ENCODE results near the gene PDZRN4.
A peak's percentile ranks its signal among the peaks of the same experiment; 100 is the strongest.

The PDZRN4 gene

GRCh38 chr12:41325336-41325735, 137.2 kb downstream of the PDZRN4 start:
- Histone ChIP-seq H3K27me3 (ENCODE audit: insufficient read depth, low read length) (no peaks in the 10 kb centered on the region), H3K4me1 (ENCODE audit: insufficient read depth, low read length) (peaks cover 14% of the 10 kb centered on the region), H3K4me3 (ENCODE audit: low read length) (no peak overlapping the region), H3K36me3 (ENCODE audit: insufficient read depth, low read length) (no peaks in the 10 kb centered on the region), H3K9me3 (ENCODE audit: insufficient read depth, low read depth, low read length) (no peaks in the 10 kb centered on the region), H3K9ac (ENCODE audit: low read depth, low read length) (no peak overlapping the region), H3K27ac (ENCODE audit: low read depth, low read length) (no peak overlapping the region)
- 88% methylated on average over 2 of the region's 3 CpGs for WGBS

GRCh38 chr12:41327096-41327895, 139.2 kb downstream of the PDZRN4 start:
- no peaks in the 10 kb centered on the region for H3K9me3 ChIP-seq (ENCODE audit: insufficient read depth, low read depth, low read length)
- peaks cover 16% of the 10 kb centered on the region for H3K4me1 ChIP-seq (ENCODE audit: insufficient read depth, low read length)
- peak overlapping the region; percentile 9 for H3K27ac ChIP-seq (ENCODE audit: low read depth, low read length)
- 0 out of 2 replicates have a peak overlapping the region, but pooled peaks have one; percentile 15 for H3K9ac ChIP-seq (ENCODE audit: low read depth, low read length)
- WGBS = 65% methylated on average over 4 of the region's 4 CpGs
- H3K27me3 ChIP-seq (ENCODE audit: insufficient read depth, low read length) = no peaks in the 10 kb centered on the region
- no peaks in the 10 kb centered on the region for H3K36me3 ChIP-seq (ENCODE audit: insufficient read depth, low read length)
- no peak overlapping the region for H3K4me3 ChIP-seq (ENCODE audit: low read length)

- WGBS = 28% methylated on average over 1 of the region's 1 CpG
- H3K36me3 ChIP-seq (ENCODE audit: insufficient read depth, low read length) = no peaks in the 10 kb centered on the region
- H3K4me1 ChIP-seq (ENCODE audit: insufficient read depth, low read length) = peaks cover 35% of the 10 kb centered on the region
- no peak overlapping the region for H3K27ac ChIP-seq (ENCODE audit: low read depth, low read length)
- H3K27me3 ChIP-seq (ENCODE audit: insufficient read depth, low read length) = no peaks in the 10 kb centered on the region
- H3K4me3 ChIP-seq (ENCODE audit: low read length) = no peak overlapping the region
- no peak overlapping the region for H3K9ac ChIP-seq (ENCODE audit: low read depth, low read length)
- no peaks in the 10 kb centered on the region for H3K9me3 ChIP-seq (ENCODE audit: insufficient read depth, low read depth, low read length)
These were observed 145.9 kb downstream of the PDZRN4 start for GRCh38 chr12:41333974-41334373.

- H3K4me1 ChIP-seq (ENCODE audit: insufficient read depth, low read length) = peaks cover 35% of the 10 kb centered on the region
- no peak overlapping the region for H3K4me3 ChIP-seq (ENCODE audit: low read length)
- peak overlapping the region; percentile 40; the same call in 1 of the 2 replicates for H3K27ac ChIP-seq (ENCODE audit: low read depth, low read length)
- H3K9me3 ChIP-seq (ENCODE audit: insufficient read depth, low read depth, low read length) = no peaks in the 10 kb centered on the region
- no peaks in the 10 kb centered on the region for H3K27me3 ChIP-seq (ENCODE audit: insufficient read depth, low read length)
- WGBS = 58% methylated on average over 1 of the region's 1 CpG
- H3K36me3 ChIP-seq (ENCODE audit: insufficient read depth, low read length) = no peaks in the 10 kb centered on the region
- H3K9ac ChIP-seq (ENCODE audit: low read depth, low read length) = no peak overlapping the region
These were observed 146.3 kb downstream of the PDZRN4 start for GRCh38 chr12:41334390-41334789.

GRCh38 chr12:41336041-41336549, 148.0 kb downstream of the PDZRN4 start:
- H3K4me1 ChIP-seq (ENCODE audit: insufficient read depth, low read length) = peaks cover 35% of the 10 kb centered on the region
- H3K36me3 ChIP-seq (ENCODE audit: insufficient read depth, low read length) = no peaks in the 10 kb centered on the region
- 31% methylated on average over 3 of the region's 3 CpGs for WGBS
- H3K9ac ChIP-seq (ENCODE audit: low read depth, low read length) = no peak overlapping the region
- H3K4me3 ChIP-seq (ENCODE audit: low read length) = no peak overlapping the region
- no peaks in the 10 kb centered on the region for H3K27me3 ChIP-seq (ENCODE audit: insufficient read depth, low read length)
- H3K9me3 ChIP-seq (ENCODE audit: insufficient read depth, low read depth, low read length) = no peaks in the 10 kb centered on the region
- H3K27ac ChIP-seq (ENCODE audit: low read depth, low read length) = no peak overlapping the region

- Histone ChIP-seq H3K9me3 (ENCODE audit: insufficient read depth, low read depth, low read length) (no peaks in the 10 kb centered on the region), H3K27ac (ENCODE audit: low read depth, low read length) (no peak overlapping the region), H3K4me1 (ENCODE audit: insufficient read depth, low read length) (peaks cover 14% of the 10 kb centered on the region), H3K4me3 (ENCODE audit: low read length) (no peak overlapping the region), H3K27me3 (ENCODE audit: insufficient read depth, low read length) (no peaks in the 10 kb centered on the region), H3K36me3 (ENCODE audit: insufficient read depth, low read length) (no peaks in the 10 kb centered on the region), H3K9ac (ENCODE audit: low read depth, low read length) (no peak overlapping the region)
These were observed 151.7 kb downstream of the PDZRN4 start for GRCh38 chr12:41339784-41340183.

GRCh38 chr12:41344776-41345470, 156.8 kb downstream of the PDZRN4 start:
- H3K4me1 ChIP-seq (ENCODE audit: insufficient read depth, low read length) = no peaks in the 10 kb centered on the region
- WGBS = 98% methylated on average over 6 of the region's 8 CpGs
- H3K9me3 ChIP-seq (ENCODE audit: insufficient read depth, low read depth, low read length) = no peaks in the 10 kb centered on the region
- H3K9ac ChIP-seq (ENCODE audit: low read depth, low read length) = no peak overlapping the region
- H3K27me3 ChIP-seq (ENCODE audit: insufficient read depth, low read length) = no peaks in the 10 kb centered on the region
- no peak overlapping the region for H3K4me3 ChIP-seq (ENCODE audit: low read length)
- H3K27ac ChIP-seq (ENCODE audit: low read depth, low read length) = no peak overlapping the region
- no peaks in the 10 kb centered on the region for H3K36me3 ChIP-seq (ENCODE audit: insufficient read depth, low read length)

GRCh38 chr12:41348198-41348597, 160.1 kb downstream of the PDZRN4 start:
- no peaks in the 10 kb centered on the region for H3K36me3 ChIP-seq (ENCODE audit: insufficient read depth, low read length)
- WGBS = no CpG with 5 or more reads among the region's 1 CpG
- H3K4me1 ChIP-seq (ENCODE audit: insufficient read depth, low read length) = no peaks in the 10 kb centered on the region
- H3K9ac ChIP-seq (ENCODE audit: low read depth, low read length) = no peak overlapping the region
- no peak overlapping the region for H3K4me3 ChIP-seq (ENCODE audit: low read length)
- no peaks in the 10 kb centered on the region for H3K9me3 ChIP-seq (ENCODE audit: insufficient read depth, low read depth, low read length)
- H3K27ac ChIP-seq (ENCODE audit: low read depth, low read length) = no peak overlapping the region
- no peaks in the 10 kb centered on the region for H3K27me3 ChIP-seq (ENCODE audit: insufficient read depth, low read length)

GRCh38 chr12:41356181-41356580, 168.1 kb downstream of the PDZRN4 start:
- Histone ChIP-seq H3K9ac (ENCODE audit: low read depth, low read length) (no peak overlapping the region), H3K4me1 (ENCODE audit: insufficient read depth, low read length) (no peaks in the 10 kb centered on the region), H3K36me3 (ENCODE audit: insufficient read depth, low read length) (no peaks in the 10 kb centered on the region), H3K27ac (ENCODE audit: low read depth, low read length) (no peak overlapping the region), H3K9me3 (ENCODE audit: insufficient read depth, low read depth, low read length) (no peaks in the 10 kb centered on the region), H3K27me3 (ENCODE audit: insufficient read depth, low read length) (no peaks in the 10 kb centered on the region), H3K4me3 (ENCODE audit: low read length) (no peak overlapping the region)

GRCh38 chr12:41361738-41362137, 173.6 kb downstream of the PDZRN4 start:
- Histone ChIP-seq H3K9ac (ENCODE audit: low read depth, low read length) (no peak overlapping the region), H3K36me3 (ENCODE audit: insufficient read depth, low read length) (no peaks in the 10 kb centered on the region), H3K27me3 (ENCODE audit: insufficient read depth, low read length) (no peaks in the 10 kb centered on the region), H3K27ac (ENCODE audit: low read depth, low read length) (no peak overlapping the region), H3K4me3 (ENCODE audit: low read length) (no peak overlapping the region), H3K4me1 (ENCODE audit: insufficient read depth, low read length) (peaks cover 8% of the 10 kb centered on the region; the same call in 1 of the 2 replicates), H3K9me3 (ENCODE audit: insufficient read depth, low read depth, low read length) (no peaks in the 10 kb centered on the region)
- WGBS = 97% methylated on average over 7 of the region's 7 CpGs

GRCh38 chr12:41362510-41362909, 174.4 kb downstream of the PDZRN4 start:
- H3K36me3 ChIP-seq (ENCODE audit: insufficient read depth, low read length) = no peaks in the 10 kb centered on the region
- no peak overlapping the region for H3K4me3 ChIP-seq (ENCODE audit: low read length)
- WGBS = 94% methylated on average over 1 of the region's 1 CpG
- no peaks in the 10 kb centered on the region for H3K9me3 ChIP-seq (ENCODE audit: insufficient read depth, low read depth, low read length)
- H3K27ac ChIP-seq (ENCODE audit: low read depth, low read length) = no peak overlapping the region
- peaks cover 8% of the 10 kb centered on the region; the same call in 1 of the 2 replicates for H3K4me1 ChIP-seq (ENCODE audit: insufficient read depth, low read length)
- H3K9ac ChIP-seq (ENCODE audit: low read depth, low read length) = no peak overlapping the region
- H3K27me3 ChIP-seq (ENCODE audit: insufficient read depth, low read length) = no peaks in the 10 kb centered on the region

All from HUES64 (cell line).